Testis (tissue), 3 donors: ENCODE data around the gene ARTN. TPM values are rescaled to one million over a fixed set of nuclear protein-coding genes. Genes with fewer than 3 reads are reported as not detected.

Source experiments
- DNase-seq: peaks from one replicate; pipeline ENCODE4 v3.0.0-alpha.2; 2019
- H3K27ac ChIP-seq, 2 donors: fragments of 200-600 bp; sonication (generic); one replicate each; pipeline ENCODE4 v1.5.1; 2019
- H3K27me3 ChIP-seq: fragments of 200-600 bp; sonication (generic); one replicate; pipeline ENCODE4 v1.5.1; 2019
- H3K36me3 ChIP-seq: fragments of 200-600 bp; sonication (generic); one replicate; pipeline ENCODE4 v1.5.1; 2017; ENCODE audit warnings: low read depth; ENCODE audit errors: missing control alignments
- H3K4me1 ChIP-seq: fragments of 200-600 bp; sonication (generic); one replicate; pipeline ENCODE4 v1.5.1; 2019
- H3K4me3 ChIP-seq, 2 donors: fragments of 200-600 bp; sonication (generic); one replicate each; pipeline ENCODE4 v1.5.1; 2017 to 2019
- H3K9me3 ChIP-seq: fragments of 200-600 bp; sonication (generic); one replicate; pipeline ENCODE4 v1.5.1; 2017
- POLR2A ChIP-seq: fragments of 450-650 bp; IDR thresholded peaks from one replicate; pipeline ENCODE4 v1.6.1; 2017; ENCODE audit warnings: antibody characterized with exemption, mild to moderate bottlenecking, moderate library complexity
- WGBS, 2 donors: methylation state at CpG; one replicate each; pipeline ENCODE4 v1.1.5; 2018; 5-methylcytosine and 5-hydroxymethylcytosine counted together
- intact Hi-C: fragments of 100-400 bp; cut with DNase I; formaldehyde crosslinking; loops from one replicate; pipeline ENCODE4 v1.15.1; 2023; ENCODE audit warnings: low total_unique reads
- polyA plus RNA-seq: library from polyadenylated mRNA; stranded (reverse); fragments of 350-450 nt; fragmentation: Illumina TruSeq; extraction: RNeasy Lipid Tissue Mini Kit (QIAGEN cat#74804); gene quantifications from one replicate; pipeline ENCODE4 v1.2.3, GENCODE V29; 2014; ENCODE audit warnings: low read depth, low replicate concordance; ENCODE audit not compliant: insufficient read depth
- total RNA-seq, 2 donors: library from RNA; depleted of rRNA; stranded (reverse); fragments of >200 nt; gene quantifications; one replicate each; pipeline ENCODE4 v1.2.3, GENCODE V29; 2016
- TF ChIP-seq, protein P1 (sequence below), 3 experiments: fragments of 450-650 bp in 2 of 3; fragments of 200-600 bp in 1 of 3; sonication (generic) in 1 of 3; IDR thresholded peaks; one replicate each; pipeline ENCODE4 v1.5.1; 2016 to 2019; ENCODE audit warnings: antibody characterized with exemption in 3 of 3, mild to moderate bottlenecking in 2 of 3, moderate library complexity in 1 of 3

The ARTN gene
- total and polyA plus RNA-seq, 3 donors from 2014 or later, result 1.6 to 5.4 (median 1.9) TPM

DNA sequence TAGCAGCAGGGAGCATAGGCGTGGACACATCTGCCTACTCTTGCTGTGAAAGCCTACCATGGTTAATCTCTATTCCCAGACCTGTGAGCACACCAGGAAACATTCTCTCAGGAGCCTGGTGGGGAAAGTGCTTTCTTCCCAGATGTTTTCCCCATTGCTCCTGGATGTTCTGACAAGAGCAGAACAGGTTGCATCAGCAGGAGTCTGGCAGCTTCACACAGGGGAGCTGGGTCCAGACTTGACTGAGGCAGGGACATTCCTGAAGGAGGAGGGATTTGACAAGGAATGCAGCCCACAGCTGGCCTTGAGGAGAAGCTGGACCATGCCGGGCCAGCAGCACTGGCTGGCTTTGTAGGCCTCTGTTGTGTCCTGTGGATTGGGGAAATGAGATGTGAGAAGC, 21.0 kb upstream of the ARTN start:
- Histone ChIP-seq H3K27me3 (no peaks in the 10 kb centered on the region), H3K9me3 (no peaks in the 10 kb centered on the region), H3K36me3 (no peaks in the 10 kb centered on the region), H3K27ac (peak overlapping the region in 1 of 2 donors; percentile 15), H3K4me3 (no peak overlapping the region), H3K4me1 (peaks cover 12% of the 10 kb centered on the region)
- peak; percentile 52 for DNase-seq
- TF ChIP-seq POLR2A, result no peak
- TF ChIP-seq, protein P1, sequence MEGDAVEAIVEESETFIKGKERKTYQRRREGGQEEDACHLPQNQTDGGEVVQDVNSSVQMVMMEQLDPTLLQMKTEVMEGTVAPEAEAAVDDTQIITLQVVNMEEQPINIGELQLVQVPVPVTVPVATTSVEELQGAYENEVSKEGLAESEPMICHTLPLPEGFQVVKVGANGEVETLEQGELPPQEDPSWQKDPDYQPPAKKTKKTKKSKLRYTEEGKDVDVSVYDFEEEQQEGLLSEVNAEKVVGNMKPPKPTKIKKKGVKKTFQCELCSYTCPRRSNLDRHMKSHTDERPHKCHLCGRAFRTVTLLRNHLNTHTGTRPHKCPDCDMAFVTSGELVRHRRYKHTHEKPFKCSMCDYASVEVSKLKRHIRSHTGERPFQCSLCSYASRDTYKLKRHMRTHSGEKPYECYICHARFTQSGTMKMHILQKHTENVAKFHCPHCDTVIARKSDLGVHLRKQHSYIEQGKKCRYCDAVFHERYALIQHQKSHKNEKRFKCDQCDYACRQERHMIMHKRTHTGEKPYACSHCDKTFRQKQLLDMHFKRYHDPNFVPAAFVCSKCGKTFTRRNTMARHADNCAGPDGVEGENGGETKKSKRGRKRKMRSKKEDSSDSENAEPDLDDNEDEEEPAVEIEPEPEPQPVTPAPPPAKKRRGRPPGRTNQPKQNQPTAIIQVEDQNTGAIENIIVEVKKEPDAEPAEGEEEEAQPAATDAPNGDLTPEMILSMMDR (IDR thresholded peaks at IDR 0.05), result no peak
- intact Hi-C loops, result no loop called here
- WGBS, 2 donors, result 47 to 51% methylated on average over 2 of the region's 2 CpGs

DNA sequence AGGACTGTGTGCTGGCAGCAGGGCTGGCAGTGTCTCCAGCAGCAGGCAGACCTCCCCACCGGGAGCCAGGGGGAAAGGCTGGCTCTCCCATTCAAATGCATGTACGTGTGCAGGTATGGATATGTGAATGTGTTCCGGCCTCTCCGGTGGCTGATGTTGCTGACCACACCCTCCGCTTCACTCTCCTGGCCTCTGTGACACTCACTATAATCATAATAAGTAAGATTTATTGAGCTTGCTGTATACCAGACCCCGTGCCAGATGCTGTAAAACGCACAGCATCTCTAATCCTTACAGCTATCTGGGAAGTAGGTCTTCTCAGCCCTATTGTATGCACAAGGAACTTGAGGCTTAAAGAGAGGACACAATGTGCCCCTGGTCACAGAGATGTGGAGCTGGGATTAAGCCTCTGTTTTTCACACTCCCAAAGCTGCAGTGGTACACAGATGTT, 20.5 kb upstream of the ARTN start:
- peaks cover 12% of the 10 kb centered on the region for H3K4me1 ChIP-seq
- no peak for TF ChIP-seq POLR2A
- TF ChIP-seq, protein P1 (IDR thresholded peaks at IDR 0.05), result no peak
- 56 to 83% methylated on average over 6 to 7 of the region's 7 CpGs for WGBS, 2 donors
- H3K27me3 ChIP-seq, result no peaks in the 10 kb centered on the region
- intact Hi-C loops, result no loop called here
- H3K27ac ChIP-seq, result peak overlapping the region in 1 of 2 donors; percentile 68
- H3K36me3 ChIP-seq, result no peaks in the 10 kb centered on the region
- no peaks in the 10 kb centered on the region for H3K9me3 ChIP-seq
- no peak overlapping the region for H3K4me3 ChIP-seq
- no peak for DNase-seq

DNA sequence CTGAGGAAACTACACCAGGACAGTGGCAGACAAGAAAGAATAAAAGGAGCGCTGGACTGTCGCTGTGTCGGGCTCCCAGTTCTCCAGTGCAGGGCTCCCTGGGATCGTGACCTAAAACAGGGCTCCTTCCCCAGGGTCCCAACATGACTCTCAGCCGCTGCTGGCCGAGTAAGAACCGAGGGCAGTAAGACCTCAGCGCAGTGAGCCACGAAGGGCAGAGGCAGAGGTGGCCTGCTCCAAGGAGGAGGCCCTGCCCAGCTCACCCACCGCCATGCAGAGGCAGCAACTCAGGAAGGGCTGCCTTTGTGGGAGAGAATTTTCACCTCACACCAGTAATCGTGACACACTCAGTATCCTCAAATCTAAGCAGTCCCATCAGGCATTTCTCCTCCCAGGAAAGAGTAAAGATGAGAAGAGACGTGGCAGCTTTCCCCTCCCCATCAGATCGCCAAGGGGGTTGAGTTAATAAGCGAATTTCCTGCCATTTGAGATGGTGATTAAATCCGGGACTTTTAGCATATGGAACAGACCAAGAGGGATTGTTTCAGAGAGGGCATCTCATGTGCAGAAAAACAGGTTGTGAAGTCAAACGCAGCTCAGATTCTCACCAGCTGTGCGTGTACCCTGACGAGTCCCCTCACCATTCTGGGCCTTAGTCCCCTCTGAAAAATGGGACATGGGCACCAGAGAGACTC, 19.8 kb upstream of the ARTN start:
- Histone ChIP-seq H3K4me1 (peaks cover 12% of the 10 kb centered on the region), H3K4me3 (no peak overlapping the region), H3K27ac (peak overlapping the region in 1 of 2 donors; percentile 68), H3K36me3 (no peaks in the 10 kb centered on the region), H3K27me3 (no peaks in the 10 kb centered on the region), H3K9me3 (no peaks in the 10 kb centered on the region)
- no peak for TF ChIP-seq POLR2A
- TF ChIP-seq, protein P1 (IDR thresholded peaks at IDR 0.05), result no peak
- intact Hi-C loops, result no loop called here
- 72 to 83% methylated on average over 17 to 18 of the region's 18 CpGs for WGBS, 2 donors
- no peak for DNase-seq

DNA sequence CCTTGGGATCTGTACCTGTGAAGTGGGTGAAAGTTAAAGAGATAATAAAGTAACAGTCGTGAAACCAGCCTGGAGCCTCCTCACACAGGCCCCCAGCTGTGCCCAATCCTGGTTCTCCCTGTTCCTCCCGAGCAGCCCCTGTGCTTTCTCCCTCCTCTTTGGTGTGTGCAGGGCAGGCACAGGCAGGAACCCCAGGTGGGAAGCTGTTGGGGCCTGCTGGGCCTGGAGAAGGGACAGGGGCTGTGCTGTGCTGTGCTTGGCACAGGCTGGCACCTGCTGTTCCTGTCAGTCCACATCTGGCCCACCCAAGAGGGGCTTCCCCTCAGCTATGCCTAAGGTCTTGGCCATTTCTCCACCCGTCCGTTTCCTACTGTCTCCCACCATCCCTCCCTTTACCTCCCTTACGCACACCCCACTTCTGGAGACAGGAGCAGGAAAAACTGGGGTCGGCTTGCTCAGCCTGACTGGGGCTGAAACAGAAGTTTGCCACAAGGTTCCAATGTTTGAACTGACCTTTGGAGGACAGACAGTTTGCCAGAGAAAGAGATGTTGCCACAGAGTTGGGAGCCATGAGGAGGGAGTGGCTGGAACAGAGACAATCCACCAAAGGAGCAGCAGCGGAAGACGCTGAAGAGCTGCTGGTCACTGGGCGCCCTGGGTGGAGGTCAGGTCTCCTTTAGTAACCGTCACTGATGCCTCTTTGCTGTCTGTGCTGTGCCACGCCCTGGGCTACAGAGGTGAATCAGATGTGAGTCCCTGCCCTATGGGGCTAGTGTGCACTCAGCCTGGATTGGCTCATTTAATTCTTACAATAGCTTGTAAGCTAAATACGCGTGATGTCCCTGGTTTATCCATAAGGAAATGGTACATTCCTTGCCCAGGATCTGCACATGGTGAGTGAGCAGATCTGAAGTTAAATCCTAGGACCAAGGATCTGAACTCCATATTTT, 18.8 kb upstream of the ARTN start:
- H3K27me3 ChIP-seq, result no peaks in the 10 kb centered on the region
- H3K27ac ChIP-seq, result no peak overlapping the region
- no peak for DNase-seq
- intact Hi-C loops, result no loop called here
- no peak overlapping the region for H3K4me3 ChIP-seq
- no peaks in the 10 kb centered on the region for H3K9me3 ChIP-seq
- H3K36me3 ChIP-seq, result no peaks in the 10 kb centered on the region
- H3K4me1 ChIP-seq, result peaks cover 12% of the 10 kb centered on the region
- TF ChIP-seq POLR2A, result no peak
- TF ChIP-seq, protein P1 (IDR thresholded peaks at IDR 0.05), result no peak
- 88 to 92% methylated on average over 13 of the region's 13 CpGs for WGBS, 2 donors
